ENCODE results near the gene OR5B21.

OR5B21 gene

DNA sequence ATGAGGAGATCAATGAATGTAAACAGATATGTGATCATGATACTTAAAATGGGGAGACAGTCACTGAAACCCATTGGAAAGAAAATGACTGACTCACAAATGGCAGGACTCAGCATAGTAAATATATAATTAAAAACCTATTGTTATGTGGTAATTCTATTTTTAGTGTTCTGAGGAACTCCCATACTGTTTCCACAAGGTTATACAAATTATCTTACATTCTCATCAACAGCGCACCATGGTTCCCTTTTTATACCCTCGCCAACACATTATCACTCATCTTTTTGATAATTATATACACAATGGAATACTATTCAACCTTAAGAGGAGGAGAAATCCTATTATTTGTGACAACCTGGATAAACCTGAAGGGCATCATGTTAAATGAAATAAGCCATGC, 17.1 kb downstream of the OR5B21 start:
- no peak for DNase-seq

DNA sequence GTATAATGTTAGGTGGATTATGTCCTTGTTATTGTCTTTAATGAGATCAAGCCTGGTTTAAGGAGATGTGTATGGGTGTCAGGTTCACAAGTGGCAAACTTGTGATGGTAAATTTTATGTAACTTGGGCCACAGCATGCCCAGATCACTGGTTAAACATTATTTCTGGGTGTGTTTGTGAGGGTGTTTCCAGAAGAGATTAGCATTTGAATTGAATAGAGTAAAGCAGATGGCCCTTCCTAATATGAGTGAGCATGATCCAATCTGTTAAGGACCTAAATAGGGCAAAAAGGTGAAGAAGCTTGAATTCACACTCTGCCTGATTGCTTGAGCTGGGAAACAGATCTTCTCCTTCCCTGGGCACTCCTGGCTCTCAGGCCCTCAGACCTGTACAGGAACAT, 20.7 kb downstream of the OR5B21 start:
- DNase-seq = no peak

DNA sequence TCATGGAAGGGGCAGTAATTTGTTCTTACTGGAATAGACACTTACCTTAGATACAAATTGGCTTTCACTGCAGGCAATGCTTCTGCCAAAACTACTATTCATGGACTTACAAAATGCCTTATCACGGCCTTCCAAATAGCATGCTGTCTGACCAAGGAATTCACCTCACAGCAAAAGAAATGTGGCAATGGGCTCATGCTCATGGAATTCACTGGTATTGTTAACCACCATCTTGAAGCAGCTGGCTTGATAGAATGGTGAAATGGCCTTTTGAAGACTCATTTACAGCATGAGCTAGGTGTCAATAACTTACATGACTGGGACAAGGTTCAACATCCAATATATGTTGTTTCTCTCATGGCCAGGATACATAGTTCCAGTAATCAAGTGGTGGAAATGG, 21.9 kb downstream of the OR5B21 start:
- no peak for DNase-seq

DNA sequence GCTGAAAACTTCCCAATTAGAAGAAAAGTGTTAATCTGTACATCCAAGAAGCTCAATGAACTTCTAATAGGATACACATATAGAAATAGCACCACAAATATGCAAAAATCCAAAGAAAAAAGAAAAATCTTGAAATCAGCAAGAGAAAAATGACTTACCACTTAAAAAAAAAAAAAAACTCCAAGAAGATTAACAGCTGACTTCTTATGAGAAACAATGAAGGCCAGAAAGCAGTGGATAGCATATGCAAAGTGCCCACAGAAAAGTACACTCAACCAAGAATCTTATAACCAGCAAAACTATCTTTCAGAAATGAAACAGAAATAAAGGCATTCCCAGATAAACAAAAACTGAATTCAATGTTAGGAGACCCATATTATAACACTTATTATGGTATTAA, 36.0 kb downstream of the OR5B21 start:
- no peak for DNase-seq

DNA sequence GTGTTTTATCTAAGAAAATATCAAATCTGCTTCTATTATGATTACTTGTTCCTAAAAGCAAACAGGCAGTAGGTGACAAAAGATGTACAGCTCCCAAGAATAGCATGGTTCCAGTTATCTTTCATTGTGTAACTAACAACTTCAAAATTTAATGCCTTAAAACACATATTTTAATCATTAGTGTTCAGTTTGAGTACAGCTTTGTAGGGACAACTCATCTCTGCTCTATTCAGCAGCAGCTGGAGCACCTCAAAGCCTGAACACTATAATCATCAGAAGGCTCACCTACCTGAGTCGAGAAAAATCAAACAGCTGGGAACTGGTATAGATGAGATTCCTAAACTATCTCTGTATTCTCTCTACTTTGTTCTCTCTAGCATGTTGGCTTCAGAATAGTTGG, 41.6 kb downstream of the OR5B21 start:
- DNase-seq = no peak

DNA sequence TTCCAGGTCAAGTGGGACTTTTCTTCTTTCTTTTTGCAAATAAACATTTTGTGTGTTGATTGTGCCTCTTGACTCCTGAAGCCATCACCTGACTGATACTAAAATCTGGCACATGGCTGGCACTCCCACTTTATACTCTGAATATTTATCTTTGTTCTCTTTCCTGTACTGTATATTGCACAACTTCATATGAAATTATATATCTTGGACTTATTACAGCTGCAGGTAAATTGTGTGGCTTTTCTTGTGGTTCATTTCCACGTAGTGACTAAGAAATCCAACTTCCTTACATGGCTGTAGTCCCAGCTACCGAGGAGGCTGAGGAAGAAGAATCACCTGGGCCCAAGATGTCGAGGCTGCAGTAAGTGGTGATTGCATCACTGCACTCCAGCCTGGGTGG, 42.2 kb downstream of the OR5B21 start:
- no peak for DNase-seq

Measured in NCI-H2081 (cell line).